Fibroblast of lung (primary cell): ENCODE measurements around the gene TBC1D25.

Source experiments
- CTCF ChIP-seq, 2 donors: IDR thresholded peaks in 1 of 2; conservative IDR thresholded peaks in 1 of 2; 1 replicate in 1 of 2; 2 replicates in 1 of 2; pipeline ENCODE4 v1.5.1; 2011 to 2012; ENCODE audit warnings: low read length in 2 of 2, control low read depth in 1 of 2, inconsistent platforms in 1 of 2, low read depth in 1 of 2, mild to moderate bottlenecking in 1 of 2
- EZH2 ChIP-seq: IDR thresholded peaks from 2 replicates; pipeline ENCODE4 v1.5.1; 2012; ENCODE audit warnings: low read length, control low read depth, mild to moderate bottlenecking; ENCODE audit errors: missing control alignments

GRCh38 chrX:48522291-48522690, 17.2 kb upstream of the TBC1D25 start:
- TF ChIP-seq CTCF (conservative IDR thresholded peaks at IDR 0.05 in 1 of 2, IDR thresholded peaks at IDR 0.05 in 1 of 2; ENCODE audit: low read depth in 1 of 2, low read length in 2 of 2) (no peak), EZH2 (no peak)
